ENCODE results near the gene BABAM2.
"Not testable (repeated sequence)": the region's sequence is repeated elsewhere in the genome, so short reads cannot be mapped to it uniquely, and the experiment has no call there.

Gene BABAM2

DNA sequence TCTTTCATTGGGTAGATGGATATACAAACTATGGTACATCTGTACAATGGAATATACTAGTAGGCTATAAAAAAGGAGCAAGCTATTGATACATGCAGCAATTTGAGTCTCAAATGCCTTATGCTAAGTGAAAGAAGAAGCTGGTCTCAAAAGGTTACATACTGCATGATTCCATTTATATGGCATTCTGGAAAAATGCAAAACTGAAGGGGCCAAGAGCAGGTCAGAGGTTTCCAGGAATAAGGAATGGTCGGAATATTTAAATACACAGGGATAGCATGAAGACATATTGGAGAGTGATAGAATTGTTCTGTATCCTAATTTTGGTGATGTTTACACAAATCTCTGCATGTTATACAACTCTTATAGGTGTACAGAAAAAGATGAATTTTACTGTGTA lies 85.8 kb downstream of the BABAM2 start:
- H3K79me2 ChIP-seq (ENCODE audit: control insufficient read depth, insufficient read depth, low read length, unreplicated experiment), result peaks cover 6% of the 10 kb centered on the region
- peaks cover 40% of the 10 kb centered on the region for H3K4me1 ChIP-seq (ENCODE audit: control insufficient read depth, insufficient read depth, low read length, unreplicated experiment)
- no peak overlapping the region for H3K4me3 ChIP-seq (ENCODE audit: low read depth, low read length)
- H2AFZ ChIP-seq (ENCODE audit: low read length, unreplicated experiment), result no peak overlapping the region
- H3K36me3 ChIP-seq (ENCODE audit: insufficient read depth, low read length), result no peaks in the 10 kb centered on the region
- H3K27me3 ChIP-seq (ENCODE audit: insufficient read depth, low read length), result no peaks in the 10 kb centered on the region
- H3K27ac ChIP-seq (ENCODE audit: low read depth, low read length), result no peak overlapping the region; the same call in 1 of the 2 replicates

DNA sequence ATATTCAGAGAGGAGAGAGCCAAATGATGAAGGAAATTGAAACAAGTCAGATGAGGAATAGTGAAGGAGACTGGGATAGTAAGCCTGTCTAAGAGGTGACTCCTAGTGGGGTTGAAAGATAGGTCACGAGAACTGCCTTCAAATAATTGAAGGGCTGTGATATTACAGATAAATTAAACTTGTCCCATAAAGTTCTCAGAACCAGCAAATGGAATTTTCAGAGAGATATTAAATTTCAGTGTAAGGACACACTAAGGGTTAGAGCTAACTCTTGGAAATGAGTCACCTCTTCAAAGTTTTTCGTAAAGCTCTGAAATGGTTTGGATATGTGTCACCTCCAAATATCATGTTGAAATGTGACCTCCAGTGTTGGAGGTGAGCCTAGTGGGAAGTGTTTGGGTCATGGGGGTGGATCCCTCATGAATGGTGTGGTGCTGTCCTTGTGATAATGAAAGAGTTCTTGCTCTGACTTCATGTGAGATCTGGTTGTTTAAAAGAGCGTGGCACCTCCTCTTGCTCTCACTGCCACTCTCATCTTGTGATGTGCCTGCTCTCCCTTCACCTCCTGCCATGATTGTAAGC lies 87.3 kb downstream of the BABAM2 start:
- peaks cover 40% of the 10 kb centered on the region for H3K4me1 ChIP-seq (ENCODE audit: control insufficient read depth, insufficient read depth, low read length, unreplicated experiment)
- H2AFZ ChIP-seq (ENCODE audit: low read length, unreplicated experiment), result peak overlapping the region; percentile 2
- H3K27me3 ChIP-seq (ENCODE audit: insufficient read depth, low read length), result no peaks in the 10 kb centered on the region
- H3K27ac ChIP-seq (ENCODE audit: low read depth, low read length), result peak overlapping the region; percentile 96
- H3K36me3 ChIP-seq (ENCODE audit: insufficient read depth, low read length), result no peaks in the 10 kb centered on the region
- peak overlapping the region; percentile 42; the same call in 1 of the 2 replicates for H3K4me3 ChIP-seq (ENCODE audit: low read depth, low read length)
- peaks cover 6% of the 10 kb centered on the region for H3K79me2 ChIP-seq (ENCODE audit: control insufficient read depth, insufficient read depth, low read length, unreplicated experiment)

DNA sequence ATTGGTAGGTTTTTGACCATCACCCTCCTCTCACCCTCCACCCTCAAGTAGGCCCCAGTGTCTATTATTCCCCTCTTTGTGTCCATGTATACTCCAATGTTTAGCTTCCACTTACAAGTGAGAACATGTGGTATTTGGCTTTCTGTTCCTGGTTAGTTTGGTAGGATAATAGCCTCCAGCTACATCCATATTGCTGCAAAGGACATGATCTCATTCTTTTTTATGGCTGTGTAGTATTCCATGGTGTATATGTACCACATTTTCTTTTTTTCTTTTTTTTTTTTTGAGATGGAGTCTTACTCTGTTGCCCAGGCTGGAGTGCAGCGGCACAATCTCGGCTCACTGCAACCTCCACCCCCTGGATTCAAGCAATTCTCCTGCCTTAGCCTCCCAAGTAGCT lies 88.2 kb downstream of the BABAM2 start:
- H3K4me1 ChIP-seq (ENCODE audit: control insufficient read depth, insufficient read depth, low read length, unreplicated experiment), result peaks cover 40% of the 10 kb centered on the region
- H3K36me3 ChIP-seq (ENCODE audit: insufficient read depth, low read length); H3K27me3 ChIP-seq (ENCODE audit: insufficient read depth, low read length); H2AFZ ChIP-seq (ENCODE audit: low read length, unreplicated experiment); H3K79me2 ChIP-seq (ENCODE audit: control insufficient read depth, insufficient read depth, low read length, unreplicated experiment); H3K4me3 ChIP-seq (ENCODE audit: low read depth, low read length): not testable (repeated sequence)
- peak overlapping the region; percentile 96 for H3K27ac ChIP-seq (ENCODE audit: low read depth, low read length)

DNA sequence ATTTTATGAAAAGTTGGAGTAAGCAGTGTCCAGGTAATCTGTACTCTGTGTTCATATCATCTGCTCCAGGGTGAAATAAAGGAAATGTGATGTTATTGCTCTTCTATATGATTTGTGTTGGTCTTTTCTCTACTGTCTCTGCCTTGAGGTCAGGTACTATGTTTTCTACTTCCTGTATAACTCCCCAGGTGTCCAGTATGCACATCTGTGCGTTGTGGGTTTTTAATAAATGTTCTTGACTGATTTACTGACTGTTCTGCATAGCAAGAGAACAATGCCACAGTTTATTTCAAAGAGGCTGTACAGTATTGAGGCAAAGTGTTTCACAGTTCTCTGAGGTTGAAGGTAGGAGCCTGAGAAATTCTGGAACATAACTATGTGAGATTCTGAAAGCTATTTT lies 89.7 kb downstream of the BABAM2 start:
- Histone ChIP-seq H3K27me3 (ENCODE audit: insufficient read depth, low read length) (no peaks in the 10 kb centered on the region), H2AFZ (ENCODE audit: low read length, unreplicated experiment) (no peak overlapping the region), H3K27ac (ENCODE audit: low read depth, low read length) (peak overlapping the region; percentile 20; the same call in 1 of the 2 replicates), H3K79me2 (ENCODE audit: control insufficient read depth, insufficient read depth, low read length, unreplicated experiment) (peaks cover 8% of the 10 kb centered on the region), H3K4me3 (ENCODE audit: low read depth, low read length) (no peak overlapping the region), H3K36me3 (ENCODE audit: insufficient read depth, low read length) (0 out of 2 replicates have a peak, but pooled peaks cover 5% of the 10 kb centered on the region), H3K4me1 (ENCODE audit: control insufficient read depth, insufficient read depth, low read length, unreplicated experiment) (peaks cover 40% of the 10 kb centered on the region)

DNA sequence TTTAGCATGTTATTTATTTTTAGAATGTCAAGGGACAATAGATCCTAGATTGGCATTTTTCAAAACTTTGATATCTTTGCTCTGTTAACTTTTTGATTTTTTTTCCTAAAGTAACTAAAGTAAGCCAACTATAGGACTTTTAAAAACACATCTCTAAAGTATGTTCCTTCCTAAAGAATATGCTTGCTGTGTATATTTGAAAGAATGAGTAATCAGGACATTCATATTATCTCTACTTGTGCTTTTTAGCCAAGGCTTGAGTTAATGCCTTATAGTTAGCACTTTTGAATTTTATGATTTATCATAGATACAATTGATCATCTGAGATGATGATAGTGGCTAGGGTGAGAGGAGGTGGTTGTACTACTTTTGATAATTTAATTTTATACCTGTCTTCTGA lies 93.6 kb downstream of the BABAM2 start:
- Histone ChIP-seq H2AFZ (ENCODE audit: low read length, unreplicated experiment) (no peak overlapping the region), H3K27ac (ENCODE audit: low read depth, low read length) (no peak overlapping the region), H3K4me3 (ENCODE audit: low read depth, low read length) (no peak overlapping the region), H3K27me3 (ENCODE audit: insufficient read depth, low read length) (no peaks in the 10 kb centered on the region), H3K79me2 (ENCODE audit: control insufficient read depth, insufficient read depth, low read length, unreplicated experiment) (peaks cover 14% of the 10 kb centered on the region), H3K36me3 (ENCODE audit: insufficient read depth, low read length) (0 out of 2 replicates have a peak, but pooled peaks cover 5% of the 10 kb centered on the region), H3K4me1 (ENCODE audit: control insufficient read depth, insufficient read depth, low read length, unreplicated experiment) (peaks cover 16% of the 10 kb centered on the region)

DNA sequence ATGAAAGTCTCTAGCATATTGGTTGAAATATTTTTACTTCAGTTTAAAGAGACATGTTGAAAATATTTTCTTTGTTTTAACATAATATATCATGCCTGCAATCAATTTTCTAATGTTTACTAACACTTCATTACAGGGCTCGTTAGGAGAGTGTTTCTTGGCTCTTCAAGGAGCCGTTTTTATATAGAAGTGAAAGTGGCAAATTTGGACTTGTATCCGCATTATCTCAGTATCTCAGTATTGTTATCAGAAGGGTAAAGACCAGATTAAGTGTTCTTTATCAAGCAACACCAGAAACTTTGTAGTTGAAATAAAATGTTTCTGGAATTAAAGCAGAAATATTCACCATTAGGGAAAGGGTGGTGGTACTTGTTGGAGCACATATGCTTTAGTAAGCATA lies 97.8 kb downstream of the BABAM2 start:
- Histone ChIP-seq H3K27ac (ENCODE audit: low read depth, low read length) (no peak overlapping the region), H3K36me3 (ENCODE audit: insufficient read depth, low read length) (0 out of 2 replicates have a peak, but pooled peaks cover 5% of the 10 kb centered on the region), H3K4me3 (ENCODE audit: low read depth, low read length) (peak overlapping the region; percentile 38; the same call in 1 of the 2 replicates), H3K27me3 (ENCODE audit: insufficient read depth, low read length) (no peaks in the 10 kb centered on the region), H2AFZ (ENCODE audit: low read length, unreplicated experiment) (no peak overlapping the region), H3K79me2 (ENCODE audit: control insufficient read depth, insufficient read depth, low read length, unreplicated experiment) (peaks cover 10% of the 10 kb centered on the region), H3K4me1 (ENCODE audit: control insufficient read depth, insufficient read depth, low read length, unreplicated experiment) (peaks cover 17% of the 10 kb centered on the region)

DNA sequence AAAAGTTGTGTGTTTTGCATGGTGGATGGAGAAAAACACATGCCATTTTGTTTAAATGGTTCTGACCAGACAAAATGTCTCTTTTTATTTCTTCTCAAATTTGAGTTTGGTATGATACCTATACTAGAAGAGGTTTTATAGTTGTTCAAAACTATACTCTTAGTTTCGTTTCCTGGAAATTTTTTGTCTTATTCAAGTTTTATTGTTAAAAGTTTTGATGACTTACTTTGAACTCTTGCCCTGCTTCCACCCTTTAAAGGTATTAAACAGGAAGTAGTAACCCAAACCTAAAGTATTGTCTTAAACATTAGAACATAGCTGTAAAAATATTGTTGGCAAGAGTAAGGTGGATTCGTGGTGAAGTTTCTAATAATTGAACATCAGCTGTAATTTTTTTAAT lies 98.2 kb downstream of the BABAM2 start:
- H3K79me2 ChIP-seq (ENCODE audit: control insufficient read depth, insufficient read depth, low read length, unreplicated experiment), result peaks cover 8% of the 10 kb centered on the region
- no peak overlapping the region for H3K27ac ChIP-seq (ENCODE audit: low read depth, low read length)

DNA sequence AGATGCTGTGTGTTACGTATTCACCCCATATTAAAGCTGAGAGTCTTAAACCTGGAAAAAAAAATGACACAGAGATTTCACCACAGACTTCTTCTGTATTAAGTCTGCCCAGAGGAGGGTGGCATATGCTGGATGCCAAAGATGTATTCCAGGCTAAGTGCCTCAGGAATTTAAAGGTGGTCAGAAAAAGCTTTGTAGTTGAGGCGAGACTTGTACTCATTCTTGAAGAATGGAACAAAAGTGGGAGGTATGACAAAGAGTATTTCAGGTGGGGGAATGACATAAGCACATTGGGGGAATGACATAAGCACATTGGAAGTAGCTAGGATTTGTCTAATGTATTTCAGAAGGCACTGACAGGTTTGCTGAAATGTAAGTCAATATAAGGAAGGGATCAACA lies 98.6 kb downstream of the BABAM2 start:
- Histone ChIP-seq H3K79me2 (ENCODE audit: control insufficient read depth, insufficient read depth, low read length, unreplicated experiment) (peaks cover 8% of the 10 kb centered on the region), H3K27ac (ENCODE audit: low read depth, low read length) (no peak overlapping the region), H3K27me3 (ENCODE audit: insufficient read depth, low read length) (no peaks in the 10 kb centered on the region), H3K4me1 (ENCODE audit: control insufficient read depth, insufficient read depth, low read length, unreplicated experiment) (peaks cover 25% of the 10 kb centered on the region), H3K36me3 (ENCODE audit: insufficient read depth, low read length) (0 out of 2 replicates have a peak, but pooled peaks cover 4% of the 10 kb centered on the region), H2AFZ (ENCODE audit: low read length, unreplicated experiment) (no peak overlapping the region), H3K4me3 (ENCODE audit: low read depth, low read length) (no peak overlapping the region)

More for the DNA sequence above, 98.2 kb downstream of the BABAM2 start:
- Histone ChIP-seq H3K27me3 (ENCODE audit: insufficient read depth, low read length) (no peaks in the 10 kb centered on the region), H3K4me1 (ENCODE audit: control insufficient read depth, insufficient read depth, low read length, unreplicated experiment) (peaks cover 21% of the 10 kb centered on the region), H3K36me3 (ENCODE audit: insufficient read depth, low read length) (0 out of 2 replicates have a peak, but pooled peaks cover 4% of the 10 kb centered on the region), H3K4me3 (ENCODE audit: low read depth, low read length) (peak overlapping the region; percentile 38; the same call in 1 of the 2 replicates), H2AFZ (ENCODE audit: low read length, unreplicated experiment) (no peak overlapping the region)

DNA sequence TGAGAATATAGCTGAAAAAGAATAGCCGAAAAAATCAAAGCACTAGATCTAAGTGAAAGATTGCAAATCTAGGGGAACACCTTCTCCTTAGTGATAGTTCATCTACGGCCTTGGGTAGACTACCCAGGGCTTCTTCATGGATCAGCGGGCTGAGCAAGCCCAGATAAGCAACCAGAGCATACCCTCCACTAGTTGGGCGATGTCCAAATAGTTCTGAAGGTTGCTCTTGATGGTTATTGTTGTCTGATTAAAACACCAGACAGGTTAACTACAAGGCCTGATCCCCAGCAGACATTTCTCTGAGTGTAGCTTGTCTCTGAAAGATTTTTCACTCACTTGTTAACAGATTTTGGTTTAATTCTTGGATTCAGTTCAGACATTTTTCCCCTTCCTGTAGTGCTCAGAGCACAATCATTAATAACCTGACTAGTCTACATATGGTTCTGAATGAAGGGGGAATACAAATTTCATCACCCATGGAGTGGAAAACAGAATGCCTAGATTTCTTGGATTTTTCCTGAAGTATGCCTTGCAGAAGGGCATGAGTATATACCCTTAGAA lies 99.6 kb downstream of the BABAM2 start:
- Histone ChIP-seq H3K27me3 (ENCODE audit: insufficient read depth, low read length) (no peaks in the 10 kb centered on the region), H3K4me1 (ENCODE audit: control insufficient read depth, insufficient read depth, low read length, unreplicated experiment) (peaks cover 27% of the 10 kb centered on the region), H3K4me3 (ENCODE audit: low read depth, low read length) (no peak overlapping the region), H3K27ac (ENCODE audit: low read depth, low read length) (no peak overlapping the region), H3K36me3 (ENCODE audit: insufficient read depth, low read length) (0 out of 2 replicates have a peak, but pooled peaks cover 4% of the 10 kb centered on the region), H3K79me2 (ENCODE audit: control insufficient read depth, insufficient read depth, low read length, unreplicated experiment) (peaks cover 8% of the 10 kb centered on the region), H2AFZ (ENCODE audit: low read length, unreplicated experiment) (no peak overlapping the region)

DNA sequence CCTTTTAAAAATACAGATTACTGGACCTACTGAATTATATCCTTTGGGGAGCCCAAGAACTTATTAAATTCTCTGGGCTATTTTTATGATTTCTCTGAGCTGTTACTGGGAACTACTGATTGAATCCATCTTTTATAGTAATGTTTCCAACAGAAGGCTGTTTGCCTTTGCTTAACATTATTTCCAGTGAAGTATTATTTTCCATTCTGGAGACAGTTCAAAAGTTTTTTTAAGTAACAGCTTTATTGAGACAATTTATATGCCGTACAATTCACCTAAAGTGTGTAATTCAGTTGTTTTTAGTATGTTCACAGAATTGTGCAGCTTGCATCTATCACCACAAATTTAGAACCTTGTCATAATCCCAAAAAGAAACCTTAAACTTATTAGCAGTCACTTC lies 100.6 kb downstream of the BABAM2 start:
- Histone ChIP-seq H3K4me1 (ENCODE audit: control insufficient read depth, insufficient read depth, low read length, unreplicated experiment) (peaks cover 27% of the 10 kb centered on the region), H3K27me3 (ENCODE audit: insufficient read depth, low read length) (no peaks in the 10 kb centered on the region), H3K4me3 (ENCODE audit: low read depth, low read length) (no peak overlapping the region), H3K36me3 (ENCODE audit: insufficient read depth, low read length) (0 out of 2 replicates have a peak, but pooled peaks cover 4% of the 10 kb centered on the region), H3K27ac (ENCODE audit: low read depth, low read length) (no peak overlapping the region), H3K79me2 (ENCODE audit: control insufficient read depth, insufficient read depth, low read length, unreplicated experiment) (peaks cover 4% of the 10 kb centered on the region), H2AFZ (ENCODE audit: low read length, unreplicated experiment) (no peak overlapping the region)
